ENCODE results near the gene GTF3C2.
A peak's percentile ranks its signal among the peaks of the same experiment; 100 is the strongest.

Gene GTF3C2

GRCh38 chr2:27356382-27357181, at the start of gene GTF3C2:
GTF3C2 (minus strand) TSS chr2:27356764; CDS start chr2:27343554, 13,210 bp downstream.
- DNase-seq: peak; percentile 98

DNA sequence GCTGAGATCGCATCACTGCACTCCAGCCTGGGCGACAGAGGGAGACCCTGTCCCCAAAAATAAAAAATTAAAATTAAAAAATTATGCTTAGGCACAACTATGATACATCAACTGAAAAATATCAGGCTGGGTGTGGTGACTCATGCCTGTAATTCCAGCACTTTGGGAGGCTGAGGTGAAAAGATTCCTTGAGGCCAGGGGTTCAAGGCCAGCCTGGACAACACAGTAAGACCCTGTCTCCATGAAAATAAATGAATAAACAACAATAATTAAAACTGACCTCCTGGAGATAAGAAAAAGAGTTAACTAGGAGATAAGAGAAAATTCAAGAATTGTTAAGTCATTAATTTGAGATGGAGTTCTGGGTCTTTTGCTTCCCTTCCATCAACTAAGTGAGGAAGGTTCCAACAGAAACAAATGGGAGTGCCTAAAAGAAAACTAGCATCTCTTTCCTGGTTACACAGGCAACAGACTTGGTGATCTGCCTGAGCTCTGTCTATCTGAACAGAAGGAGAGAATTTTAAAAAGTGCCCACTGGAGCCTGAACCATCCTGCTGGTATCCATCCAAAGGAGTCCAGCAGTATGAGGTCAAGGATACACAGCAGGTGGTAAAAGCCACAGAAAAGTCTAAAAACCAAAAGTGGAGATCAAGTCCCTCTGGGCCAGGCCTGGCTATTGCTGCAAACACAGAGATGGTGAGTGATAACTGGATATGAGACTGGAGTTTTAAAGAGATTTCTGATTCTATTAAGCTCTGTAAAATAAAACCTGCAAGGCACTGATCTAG, 44.0 kb upstream of the GTF3C2 start:
- no peak for DNase-seq

GRCh38 chr2:27398962-27399361, 42.4 kb upstream of the GTF3C2 start:
- DNase-seq: no peak

DNA sequence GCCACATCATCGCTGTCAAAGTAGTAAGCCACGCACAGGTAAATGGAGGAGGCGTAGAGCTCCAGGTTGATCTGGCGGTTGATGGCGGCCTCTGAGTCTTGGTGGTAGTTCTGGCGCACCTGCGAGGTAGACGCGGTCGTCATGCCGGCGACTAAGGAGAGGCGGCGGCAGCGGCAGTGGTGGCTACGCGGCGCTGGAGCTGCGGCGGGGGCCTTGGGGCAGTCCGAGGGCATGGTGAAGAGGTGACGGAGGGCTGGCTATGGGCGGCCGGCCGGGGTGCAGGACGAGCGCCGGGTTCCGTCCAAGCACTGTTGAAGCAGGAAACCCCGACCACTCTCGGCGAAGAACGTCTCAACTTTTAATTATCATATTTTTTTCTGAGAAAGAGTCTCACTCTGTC, 36.7 kb upstream of the GTF3C2 start:
- no peak for DNase-seq

GRCh38 chr2:27390822-27391679, 34.5 kb upstream of the GTF3C2 start:
- no peak for DNase-seq

DNA sequence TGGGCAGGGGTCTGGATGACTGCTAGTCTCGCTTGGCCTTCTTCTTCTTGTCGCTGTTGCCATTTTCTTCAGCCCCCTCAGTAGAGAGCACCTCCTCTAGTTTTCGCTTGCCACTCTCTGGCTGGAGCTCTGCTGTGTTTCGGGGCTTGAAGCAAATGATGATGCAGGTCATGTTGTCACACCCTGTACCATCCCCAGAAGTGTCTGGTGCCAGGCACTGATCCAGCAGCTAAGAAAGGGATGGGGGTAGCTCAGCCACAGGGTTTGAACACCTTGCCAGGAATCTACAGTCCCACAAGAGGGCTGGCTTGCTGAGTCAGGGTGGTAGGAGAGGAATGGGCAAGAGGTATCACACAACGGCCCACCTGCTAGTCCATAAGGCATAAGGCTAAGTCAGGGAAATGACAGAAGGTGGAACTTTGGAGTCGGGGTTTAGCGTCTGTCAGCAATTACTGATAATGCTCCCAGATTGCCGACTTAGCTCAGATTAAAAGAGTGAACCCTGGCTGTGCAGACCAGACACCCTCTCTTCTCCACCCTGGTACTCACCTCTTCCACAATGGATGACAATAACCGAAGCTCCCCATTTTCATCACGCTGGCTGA, 25.1 kb upstream of the GTF3C2 start:
- DNase-seq: no peak

DNA sequence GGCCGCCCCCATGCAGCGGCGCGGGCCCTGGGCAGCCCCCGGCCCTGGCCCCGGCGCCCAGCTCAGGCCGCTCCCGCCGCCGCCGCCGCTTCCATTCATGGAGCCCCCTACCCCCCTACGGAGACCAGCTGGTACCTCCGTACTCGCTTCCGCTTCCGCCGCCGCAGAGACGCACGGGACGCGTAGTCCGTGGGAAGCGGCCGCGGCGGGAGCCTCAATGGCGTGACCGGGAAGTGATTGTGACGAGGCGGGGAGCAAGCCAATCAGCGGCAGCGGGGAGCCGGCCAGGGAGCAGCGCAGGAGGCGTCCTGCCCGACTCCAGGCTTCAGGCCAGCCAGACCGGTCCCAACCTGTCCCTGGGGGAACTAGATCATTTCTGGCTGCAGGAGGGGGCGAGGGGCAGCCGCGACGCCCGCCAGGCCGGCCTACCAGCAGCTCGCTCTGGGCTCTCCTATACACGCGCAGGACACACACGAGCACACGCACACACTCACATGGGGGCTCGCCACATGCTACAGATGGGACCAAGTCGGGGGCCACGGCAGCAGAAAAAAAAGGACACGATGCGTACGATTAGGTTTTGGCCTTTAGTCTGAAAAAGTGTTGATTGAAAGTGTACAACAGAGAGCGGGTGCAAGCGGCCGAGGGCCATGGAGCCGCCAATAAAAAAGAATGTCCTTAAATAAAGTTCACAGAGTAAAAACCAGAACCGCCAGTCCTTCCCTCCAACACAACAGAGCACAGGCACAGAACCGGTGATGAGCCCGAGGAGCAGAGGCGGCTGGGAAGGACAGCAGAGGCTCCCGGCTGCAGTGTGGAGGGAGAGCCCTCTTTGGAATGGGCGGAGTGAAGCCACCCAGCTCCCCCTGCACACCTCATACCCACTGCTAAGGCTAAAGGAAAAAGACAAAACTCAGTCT, 24.3 kb upstream of the GTF3C2 start, which contains the start of gene ZNF513:
TSS of gene ZNF513 (minus strand) at position 109 of the 920 bp plus-strand sequence. CDS start 208 bp downstream, outside the sequence.
- DNase-seq: peak; percentile 78

GRCh38 chr2:27379836-27380625, 23.5 kb upstream of the GTF3C2 start:
- DNase-seq: no peak

GRCh38 chr2:27379383-27379835, 22.8 kb upstream of the GTF3C2 start:
- no peak for DNase-seq

DNA sequence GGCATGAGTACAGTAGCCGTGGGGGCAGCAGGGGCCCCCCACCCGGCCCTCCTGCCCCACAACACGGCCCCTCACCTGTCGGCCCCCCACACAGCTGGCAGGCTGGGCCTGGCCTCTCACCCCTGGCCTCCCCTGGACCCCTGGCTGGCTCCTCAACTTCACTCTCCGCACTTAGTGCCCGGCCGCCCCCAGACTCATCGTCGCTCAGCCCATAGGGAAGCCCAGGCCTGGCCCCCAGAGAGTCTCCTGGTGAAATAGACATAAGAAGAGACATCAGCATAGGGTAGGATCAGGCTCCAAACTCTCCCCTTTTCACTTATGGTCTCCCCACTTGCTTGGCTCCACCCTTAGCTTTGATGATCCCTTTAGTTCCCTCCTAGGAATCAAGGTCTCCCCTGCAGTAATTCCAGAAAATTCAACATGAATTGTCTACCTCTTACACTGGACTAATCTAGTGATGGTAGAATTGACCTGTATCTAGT, 22.3 kb upstream of the GTF3C2 start:
- DNase-seq: no peak

DNA sequence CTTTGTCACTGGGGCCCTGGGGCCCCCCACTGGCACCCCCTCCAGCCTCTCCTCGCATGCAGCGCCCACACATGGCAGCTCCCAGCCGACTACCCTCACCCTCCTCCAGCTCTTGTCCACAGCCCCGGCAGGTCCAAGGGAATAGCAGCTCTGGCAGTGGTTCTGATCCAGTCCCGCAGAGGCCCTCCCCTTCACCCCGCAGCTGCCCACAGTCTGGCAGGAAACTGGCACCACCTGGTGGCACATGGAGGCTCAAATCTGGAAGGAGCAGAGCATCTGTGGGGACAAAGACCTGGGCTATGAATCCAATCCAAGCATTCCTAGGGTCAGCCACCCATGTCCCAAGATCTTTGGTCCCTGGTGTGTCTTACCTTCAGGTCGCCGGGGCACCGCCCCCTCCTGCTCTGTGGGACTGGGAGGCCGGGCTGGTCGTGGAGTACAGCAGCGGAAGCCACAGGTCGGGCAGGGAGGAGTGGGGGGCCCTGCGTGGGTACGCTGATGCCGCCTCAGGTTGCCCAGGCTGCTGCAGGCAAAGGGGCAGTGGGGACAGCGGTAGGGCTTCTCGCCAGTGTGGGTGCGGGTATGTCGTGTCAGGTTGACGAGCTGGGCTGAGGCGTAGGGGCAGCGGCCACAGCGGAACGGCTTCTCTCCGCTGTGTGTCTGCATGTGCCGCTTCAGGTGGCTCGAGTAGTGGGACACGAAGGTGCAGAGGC, 21.7 kb upstream of the GTF3C2 start:
- no peak for DNase-seq

GRCh38 chr2:27377618-27378095, 21.1 kb upstream of the GTF3C2 start:
- no peak for DNase-seq

- no peak for DNase-seq
Measured at GRCh38 chr2:27376866-27377617, 20.5 kb upstream of the GTF3C2 start.

DNA sequence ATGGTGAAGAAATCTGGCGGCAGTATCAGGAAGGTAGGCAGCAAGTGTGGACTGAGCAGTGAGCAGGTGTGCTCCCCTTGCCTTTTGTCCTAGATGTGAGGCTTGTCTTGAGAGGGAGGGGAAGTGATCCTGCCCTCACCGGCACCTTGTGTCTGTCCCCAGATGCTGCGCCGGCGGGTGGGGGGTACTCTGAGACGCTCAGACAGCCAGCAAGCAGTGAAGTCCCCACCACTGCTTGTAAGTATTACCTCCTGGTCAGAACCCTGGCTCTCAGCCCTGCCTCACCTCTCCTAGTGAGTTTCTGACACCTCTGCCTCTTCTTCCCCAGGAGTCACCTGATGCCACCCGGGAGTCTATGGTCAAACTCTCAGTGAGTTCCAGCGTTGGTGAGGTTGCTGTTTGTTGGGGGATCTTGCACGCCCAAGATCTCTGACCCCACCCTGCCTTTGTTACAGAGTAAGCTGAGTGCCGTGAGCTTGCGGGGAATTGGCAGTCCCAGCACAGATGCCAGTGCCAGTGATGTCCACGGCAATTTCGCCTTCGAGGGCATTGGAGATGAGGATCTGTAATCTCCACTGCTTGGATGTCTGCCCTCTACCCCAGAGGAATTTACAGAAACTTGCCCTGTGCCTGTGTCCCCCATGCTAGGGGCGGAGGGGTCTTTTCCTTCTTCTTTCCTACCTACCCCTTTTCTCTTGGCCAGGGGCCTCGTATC, 19.7 kb upstream of the GTF3C2 start:
- no peak for DNase-seq

DNA sequence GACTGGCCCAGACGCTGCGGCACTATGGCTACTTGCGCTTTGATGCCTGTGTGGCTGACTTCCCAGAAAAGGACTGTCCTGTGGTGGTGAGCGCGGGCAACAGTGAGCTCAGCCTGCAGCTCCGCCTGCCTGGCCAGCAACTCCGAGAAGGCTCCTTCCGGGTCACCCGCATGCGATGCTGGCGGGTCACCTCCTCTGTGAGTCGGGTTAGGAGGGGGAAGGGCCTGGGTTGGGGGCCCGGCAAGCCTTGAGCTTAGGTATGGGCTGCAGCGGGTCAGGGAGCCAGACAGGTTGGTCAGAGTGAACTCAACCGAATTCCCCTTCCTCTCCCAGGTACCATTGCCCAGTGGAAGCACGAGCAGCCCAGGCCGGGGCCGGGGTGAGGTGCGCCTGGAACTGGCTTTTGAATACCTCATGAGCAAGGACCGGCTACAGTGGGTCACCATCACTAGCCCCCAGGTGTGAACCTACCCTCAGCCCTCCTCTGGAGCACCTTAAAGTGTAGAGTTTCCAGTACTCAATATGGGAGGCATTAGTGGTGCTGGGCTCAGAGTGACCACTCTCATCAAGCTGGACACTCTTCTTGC, 19.0 kb upstream of the GTF3C2 start:
- DNase-seq: no peak

GRCh38 chr2:27373567-27373966, 17.0 kb upstream of the GTF3C2 start:
- DNase-seq: no peak

DNA sequence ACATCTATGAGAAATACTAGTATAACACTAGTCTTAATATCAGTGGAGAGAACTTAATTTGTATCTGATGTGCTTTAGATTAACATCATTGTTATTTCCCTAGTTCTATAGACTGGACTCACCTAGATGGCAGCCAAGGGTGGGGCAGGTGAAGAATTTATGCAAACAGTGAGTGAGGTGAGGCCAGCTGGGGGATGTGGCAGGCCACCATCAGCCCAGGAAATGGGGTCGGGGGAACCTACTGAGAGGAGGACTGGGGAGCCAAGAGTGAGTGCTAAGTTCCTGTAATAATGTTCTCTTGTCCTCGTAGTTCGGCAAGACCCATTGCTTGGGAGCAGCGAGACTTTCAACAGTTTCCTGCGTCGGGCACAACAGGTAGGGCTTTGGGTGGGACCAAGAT, 16.4 kb upstream of the GTF3C2 start:
- no peak for DNase-seq

Measured in NCI-H1694 (cell line).